NT2/D1 (cell line): ENCODE measurements around the gene KCND3.

ENCODE experiments used
- DNase-seq: peaks from one replicate; pipeline ENCODE4 v3.0.0-alpha.2; 2011; ENCODE audit warnings: low read depth, low spot score
- H3K27me3 ChIP-seq: 2 replicates; pipeline ENCODE4 v1.6.0; 2011; ENCODE audit warnings: mild to moderate bottlenecking; ENCODE audit not compliant: insufficient read length, insufficient read depth
- H3K36me3 ChIP-seq: 2 replicates; pipeline ENCODE4 v1.6.1; 2011; ENCODE audit warnings: mild to moderate bottlenecking, low read length, mixed read lengths; ENCODE audit not compliant: insufficient read depth, insufficient read length
- H3K4me1 ChIP-seq: 2 replicates; pipeline ENCODE4 v1.5.1; 2011; ENCODE audit not compliant: insufficient read depth, insufficient read length
- H3K4me3 ChIP-seq: 2 replicates; pipeline ENCODE4 v1.5.1; 2011; ENCODE audit warnings: low read depth; ENCODE audit not compliant: insufficient read length
- H3K9ac ChIP-seq: 2 replicates; pipeline ENCODE4 v1.6.0; 2011; ENCODE audit warnings: low read depth; ENCODE audit not compliant: insufficient read length
- H3K9me3 ChIP-seq: 2 replicates; pipeline ENCODE4 v1.5.1; 2011; ENCODE audit warnings: mild to moderate bottlenecking, low read length; ENCODE audit not compliant: insufficient read depth
- SUZ12 ChIP-seq: IDR thresholded peaks from 2 replicates; pipeline ENCODE4 v1.6.1; 2011; ENCODE audit not compliant: insufficient read length, insufficient read depth; ENCODE audit errors: extremely low read depth
- YY1 ChIP-seq: IDR thresholded peaks from 2 replicates; pipeline ENCODE4 v1.6.1; 2011; ENCODE audit not compliant: insufficient read length, insufficient read depth
- ZNF274 ChIP-seq: IDR thresholded peaks from 2 replicates; pipeline ENCODE4 v1.6.1; 2011; ENCODE audit warnings: mild to moderate bottlenecking, low read depth, low read length

The KCND3 gene

DNA sequence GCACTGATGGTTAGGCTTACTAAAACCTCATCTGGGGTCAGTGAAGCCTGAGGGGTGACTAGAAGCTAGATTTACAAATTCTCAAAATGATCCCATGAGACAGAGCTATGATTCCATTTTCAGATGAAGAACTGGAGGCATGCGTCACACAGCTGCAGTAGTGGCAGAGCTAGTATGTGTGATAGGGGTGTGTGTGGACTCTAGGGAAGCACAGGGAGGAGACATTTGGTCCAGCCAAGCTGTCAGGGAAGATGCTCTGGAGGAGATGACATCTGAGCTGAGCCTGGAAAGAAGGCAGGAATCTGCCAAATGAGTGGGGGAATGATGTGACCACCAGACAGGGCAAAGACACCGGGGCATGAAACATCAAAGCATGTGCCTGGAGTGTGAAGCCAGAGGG is 12.0 kb upstream of the KCND3 start:
- H3K9me3 ChIP-seq: no peaks in the 10 kb centered on the region

DNA sequence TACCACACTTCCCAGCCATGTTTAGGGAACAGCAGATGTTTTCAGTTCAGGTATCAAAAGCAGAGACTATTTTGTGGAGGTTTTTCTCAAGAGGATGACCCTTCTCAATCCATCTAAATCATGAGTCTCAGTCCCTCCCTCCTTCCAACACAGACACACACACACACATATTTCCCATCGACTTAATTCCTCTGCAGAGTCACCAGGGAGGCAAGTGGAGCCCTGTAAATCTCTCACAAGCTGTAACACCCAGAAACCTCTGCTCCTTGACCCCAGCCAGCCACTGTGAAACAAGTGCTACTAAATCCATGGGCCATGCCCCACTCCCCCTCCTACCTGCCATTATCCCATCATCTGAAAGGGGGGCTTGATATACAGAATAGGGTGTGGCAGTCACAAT is 10.6 kb upstream of the KCND3 start:
- Histone ChIP-seq H3K4me1 (peaks cover 4% of the 10 kb centered on the region), H3K27me3 (no peaks in the 10 kb centered on the region), H3K36me3 (no peaks in the 10 kb centered on the region), H3K9ac (no peak overlapping the region), H3K4me3 (no peak overlapping the region), H3K9me3 (no peaks in the 10 kb centered on the region)
- no peak for DNase-seq
- TF ChIP-seq SUZ12 (no peak), ZNF274 (no peak), YY1 (no peak)

More for the DNA sequence above, 12.0 kb upstream of the KCND3 start:
- no peak for DNase-seq
- Histone ChIP-seq H3K9ac (no peak overlapping the region), H3K27me3 (no peaks in the 10 kb centered on the region), H3K4me3 (no peak overlapping the region), H3K36me3 (no peaks in the 10 kb centered on the region), H3K4me1 (peaks cover 9% of the 10 kb centered on the region)
- no peak for TF ChIP-seq ZNF274
- no peak for TF ChIP-seq SUZ12
- no peak for TF ChIP-seq YY1

DNA sequence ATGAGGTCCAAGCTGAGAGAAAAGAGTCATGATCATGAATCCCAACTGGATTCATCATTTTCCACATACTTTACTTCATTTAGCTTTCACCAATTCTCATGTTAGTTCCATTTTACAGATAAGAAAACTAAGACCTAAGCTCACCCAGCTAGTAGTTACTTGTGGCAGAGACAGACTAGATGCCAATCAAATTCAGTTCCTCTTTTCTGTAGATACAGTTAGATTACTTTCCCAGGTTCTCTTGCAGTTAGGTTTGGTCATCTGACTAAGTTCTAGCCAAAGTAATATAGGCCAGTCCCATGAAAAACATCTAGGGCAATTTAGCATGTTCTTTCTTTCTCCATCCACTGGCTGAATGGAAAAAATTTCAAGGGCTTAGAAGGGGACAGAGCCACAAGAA is 8.9 kb upstream of the KCND3 start:
- H3K27me3 ChIP-seq: no peaks in the 10 kb centered on the region
- no peak overlapping the region for H3K4me3 ChIP-seq
- TF ChIP-seq YY1: no peak
- TF ChIP-seq ZNF274: no peak
- no peak for TF ChIP-seq SUZ12
- H3K4me1 ChIP-seq: no peaks in the 10 kb centered on the region
- H3K9me3 ChIP-seq: no peaks in the 10 kb centered on the region
- no peak for DNase-seq
- no peak overlapping the region for H3K9ac ChIP-seq
- no peaks in the 10 kb centered on the region for H3K36me3 ChIP-seq

DNA sequence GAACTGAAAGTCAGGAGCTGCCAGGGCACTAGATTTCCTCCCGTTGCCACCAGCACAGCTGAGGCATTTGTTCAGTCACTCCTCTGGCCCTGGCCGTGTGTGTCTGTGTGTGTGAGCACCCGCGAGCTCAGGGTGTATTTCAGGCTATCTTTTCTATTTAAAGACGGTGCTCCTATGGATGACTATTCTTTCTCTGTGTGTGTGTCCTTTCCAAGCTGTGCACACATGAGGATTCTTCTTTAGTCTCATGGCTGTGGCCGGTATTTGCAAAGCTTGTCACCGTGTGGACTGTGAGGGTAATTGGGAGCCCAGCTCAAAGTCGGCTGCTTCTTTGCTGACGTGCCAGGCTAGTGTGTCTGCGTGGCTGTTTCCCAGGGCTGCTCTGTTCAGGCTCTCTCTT is 3.0 kb upstream of the KCND3 start:
- H3K36me3 ChIP-seq: no peaks in the 10 kb centered on the region
- H3K4me3 ChIP-seq: no peak overlapping the region
- H3K9ac ChIP-seq: no peak overlapping the region
- TF ChIP-seq ZNF274 (no peak), YY1 (no peak), SUZ12 (no peak)
- peaks cover 10% of the 10 kb centered on the region for H3K4me1 ChIP-seq
- H3K9me3 ChIP-seq: no peaks in the 10 kb centered on the region
- no peak for DNase-seq
- peaks cover 43% of the 10 kb centered on the region for H3K27me3 ChIP-seq

DNA sequence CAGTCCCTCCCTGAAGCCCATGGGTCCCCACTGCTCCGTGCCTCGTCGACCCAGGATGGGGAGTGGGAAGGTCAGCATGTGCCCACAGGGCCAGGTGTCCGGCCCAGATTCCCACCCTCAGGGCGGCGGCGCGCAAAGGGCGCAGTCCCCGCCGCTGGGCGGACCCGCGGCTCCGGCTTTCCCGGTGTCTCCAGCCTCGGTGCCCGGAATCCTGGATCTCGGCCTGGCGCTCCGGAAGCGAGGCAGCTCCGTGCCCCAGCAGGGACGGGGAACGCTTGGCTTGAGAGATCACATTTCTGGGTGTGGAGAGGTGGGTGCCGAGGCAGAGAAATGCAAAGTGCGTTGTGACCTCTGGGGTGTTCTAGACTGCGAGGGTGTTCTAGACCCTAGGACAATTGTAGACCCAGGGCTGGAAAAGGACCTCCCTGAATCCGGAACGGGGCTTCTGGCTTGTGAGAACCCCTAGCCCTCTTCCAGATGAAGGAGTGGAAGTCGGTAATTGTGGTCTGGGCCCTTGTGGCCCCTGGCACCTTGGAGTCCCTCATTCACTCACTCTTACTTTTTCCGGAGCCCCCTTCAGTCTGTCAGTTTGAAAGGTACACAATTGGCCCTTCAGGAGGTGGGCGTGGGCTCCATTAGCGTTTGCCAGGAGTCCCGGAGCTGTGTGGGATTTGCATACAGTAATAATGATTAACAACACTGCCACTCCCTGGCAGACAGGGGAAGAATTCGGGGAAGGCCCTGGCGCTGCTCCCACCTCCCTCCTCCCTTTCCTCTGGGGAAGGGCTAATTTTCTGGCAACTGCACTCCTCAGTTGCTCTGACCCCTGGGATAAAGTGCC is 1.6 kb upstream of the KCND3 start:
- Histone ChIP-seq H3K36me3 (no peaks in the 10 kb centered on the region), H3K4me3 (peak overlapping the region; percentile 58), H3K27me3 (peaks cover 56% of the 10 kb centered on the region), H3K9me3 (no peaks in the 10 kb centered on the region), H3K9ac (peak overlapping the region; percentile 67), H3K4me1 (peaks cover 10% of the 10 kb centered on the region)
- peak; percentile 74 for DNase-seq
- TF ChIP-seq YY1 (no peak), SUZ12 (no peak), ZNF274 (no peak)

DNA sequence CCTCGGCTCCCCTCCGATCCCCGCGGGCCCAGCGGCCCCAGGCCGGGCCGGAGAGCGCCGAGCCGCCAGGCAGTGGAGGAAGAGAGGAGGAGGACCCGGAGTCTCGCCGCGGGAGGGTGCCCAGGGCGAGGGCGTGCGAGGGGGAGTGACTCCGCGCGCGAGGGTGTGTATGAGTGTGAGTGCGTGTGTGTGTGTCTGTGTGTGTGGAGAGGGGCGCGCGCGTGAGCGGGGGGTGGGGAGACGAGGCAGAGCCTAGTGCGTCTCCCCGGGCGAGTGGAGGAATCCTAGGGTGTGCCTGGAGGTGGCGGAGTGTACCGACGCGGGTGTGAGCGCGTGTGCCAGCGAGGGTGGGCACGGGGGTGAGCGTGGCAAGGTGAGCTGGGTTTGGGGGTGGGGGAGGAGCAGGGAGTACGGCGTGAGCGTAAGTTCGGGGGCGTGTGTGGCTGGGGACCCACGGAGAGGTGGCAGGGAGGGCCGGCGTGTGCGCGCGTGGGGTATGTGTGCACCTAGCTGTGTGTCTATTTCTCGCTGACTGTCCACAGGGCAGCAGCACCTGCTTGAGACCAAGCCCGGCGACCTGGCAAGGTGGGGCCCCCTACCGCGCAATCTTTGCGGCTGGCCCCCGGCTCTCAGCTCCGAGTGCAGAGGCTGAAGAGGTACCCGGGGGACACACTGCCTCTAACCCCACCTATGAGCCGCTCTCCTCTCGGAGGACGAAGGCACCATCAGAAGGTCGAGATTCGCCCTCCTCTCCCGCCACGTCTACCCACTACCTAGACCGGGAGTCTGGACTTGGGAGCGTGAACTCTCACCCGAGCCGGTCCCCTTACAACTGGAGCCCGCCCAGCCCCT is 784 bp upstream of the KCND3 start:
- no peak for DNase-seq
- peak overlapping the region; percentile 58 for H3K4me3 ChIP-seq
- peaks cover 60% of the 10 kb centered on the region for H3K27me3 ChIP-seq
- no peaks in the 10 kb centered on the region for H3K9me3 ChIP-seq
- peaks cover 10% of the 10 kb centered on the region for H3K4me1 ChIP-seq
- no peak for TF ChIP-seq ZNF274
- peak; percentile 72 for TF ChIP-seq SUZ12
- peak overlapping the region; percentile 76 for H3K9ac ChIP-seq
- H3K36me3 ChIP-seq: no peaks in the 10 kb centered on the region

DNA sequence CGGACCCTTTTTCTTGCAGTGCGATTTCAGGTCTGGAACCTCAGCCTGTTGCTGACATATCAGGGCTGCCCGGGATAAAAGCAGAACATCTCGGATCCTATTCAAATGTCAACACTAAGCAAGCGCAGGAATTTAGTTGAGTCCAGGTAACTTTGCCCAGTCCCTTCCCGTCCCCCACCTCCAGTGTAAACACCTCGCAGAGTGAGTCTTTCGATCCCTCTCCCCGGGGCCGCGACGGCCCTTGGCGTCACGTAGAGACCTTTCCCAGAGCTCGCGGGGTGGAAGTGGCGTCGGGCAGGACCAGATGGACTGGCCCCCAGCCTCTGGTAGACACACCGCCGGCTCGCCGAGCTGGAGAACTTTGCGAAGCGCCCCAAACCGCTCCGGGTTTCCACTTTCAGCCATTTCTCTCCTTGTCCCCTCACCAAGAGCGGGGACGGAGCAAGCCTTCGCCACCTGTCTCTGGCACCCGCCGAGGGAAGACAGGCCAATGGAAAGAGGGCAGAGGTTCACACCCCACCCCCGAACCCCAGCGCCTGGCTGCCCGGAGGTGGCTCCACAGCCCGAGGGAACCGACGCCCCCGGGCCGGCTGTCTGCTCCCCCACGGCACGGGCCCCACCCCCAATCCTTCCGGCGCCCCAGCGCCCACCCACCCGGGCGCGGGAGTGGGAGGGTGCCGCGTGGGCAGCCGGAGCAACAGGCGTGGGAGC is 570 bp downstream of the KCND3 start:
- Histone ChIP-seq H3K4me1 (peaks cover 10% of the 10 kb centered on the region), H3K36me3 (no peaks in the 10 kb centered on the region), H3K9me3 (no peaks in the 10 kb centered on the region), H3K9ac (peak overlapping the region; percentile 42), H3K4me3 (peak overlapping the region; percentile 32), H3K27me3 (peaks cover 63% of the 10 kb centered on the region)
- TF ChIP-seq ZNF274 (no peak), YY1 (no peak), SUZ12 (no peak)
- no peak for DNase-seq
